D341Med (cell line): Measurements from ENCODE around the gene IRX2.

Source experiments
- DNase-seq: peaks from one replicate; pipeline ENCODE4 v3.0.0; 2012; ENCODE audit warnings: low spot score

IRX2 gene

GRCh38 chr5:2718115-2718514 lies 33.4 kb downstream of the IRX2 start:
- DNase-seq = no peak

- DNase-seq = no peak
These were observed 35.6 kb downstream of the IRX2 start for GRCh38 chr5:2715856-2716255.

DNA sequence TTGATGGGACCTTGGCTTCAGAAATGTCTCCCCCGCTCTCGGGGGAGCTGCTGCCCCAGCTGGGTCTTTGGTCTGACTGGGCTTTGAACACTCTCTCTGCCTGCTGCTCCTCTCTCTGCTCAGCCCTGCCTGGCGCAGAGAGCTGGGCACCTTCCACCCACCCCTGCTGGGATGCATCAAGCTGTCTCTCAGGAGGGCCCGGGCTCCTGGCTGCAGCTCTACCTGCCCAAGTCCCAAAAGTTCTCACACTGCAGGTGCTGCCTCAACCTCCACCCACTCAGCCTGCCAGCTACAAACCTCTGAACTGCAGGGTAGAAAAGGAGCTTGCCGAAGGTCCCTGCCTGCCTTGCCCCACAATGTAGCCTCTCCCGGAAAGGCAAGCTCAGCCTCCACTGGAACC lies 36.7 kb downstream of the IRX2 start:
- DNase-seq = no peak

- DNase-seq = no peak
These were observed 37.5 kb downstream of the IRX2 start for GRCh38 chr5:2714026-2714425.

- DNase-seq = no peak
These were observed 39.7 kb downstream of the IRX2 start for GRCh38 chr5:2711446-2712425.

DNA sequence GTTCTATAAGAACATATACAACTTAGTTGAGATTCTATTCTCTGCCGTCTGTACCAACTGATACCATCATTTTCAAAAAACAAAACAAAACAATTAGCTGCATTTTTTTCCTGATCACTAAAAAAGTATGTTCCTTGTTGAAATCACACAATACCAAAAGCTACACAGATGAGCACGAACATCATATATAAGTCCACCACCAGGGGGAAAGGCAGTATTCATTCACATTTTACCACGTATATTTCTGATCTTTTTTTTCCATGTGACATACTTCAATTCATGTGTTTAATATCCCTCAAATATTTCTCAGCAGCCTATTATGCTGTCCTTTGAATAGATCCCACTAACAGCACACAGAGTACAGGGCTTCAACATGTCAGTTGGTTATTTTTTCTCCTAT lies 40.6 kb downstream of the IRX2 start:
- no peak for DNase-seq

- no peak for DNase-seq
These were observed 41.3 kb downstream of the IRX2 start for GRCh38 chr5:2709976-2710689.

- DNase-seq = no peak
These were observed 42.7 kb downstream of the IRX2 start for GRCh38 chr5:2708751-2709150.

DNA sequence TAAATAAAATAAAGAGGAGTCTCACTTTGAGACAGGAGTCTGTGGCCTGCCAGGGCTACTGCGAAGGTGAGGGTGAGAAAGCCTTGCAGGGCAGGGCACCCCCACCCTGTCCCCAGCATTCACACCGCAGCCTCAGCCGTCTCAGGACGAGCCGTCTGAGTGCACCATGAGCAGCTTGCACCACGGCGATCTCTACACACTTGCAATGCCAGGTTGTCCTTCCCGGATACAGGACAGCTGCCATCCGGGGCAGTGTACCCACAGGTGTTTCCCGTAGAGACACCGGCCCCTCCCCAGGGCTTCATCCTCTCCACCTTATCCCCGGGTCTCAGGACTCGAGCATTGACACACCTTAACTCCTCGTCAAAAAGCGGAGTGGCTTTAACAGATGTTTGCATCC lies 43.3 kb downstream of the IRX2 start:
- no peak for DNase-seq

DNA sequence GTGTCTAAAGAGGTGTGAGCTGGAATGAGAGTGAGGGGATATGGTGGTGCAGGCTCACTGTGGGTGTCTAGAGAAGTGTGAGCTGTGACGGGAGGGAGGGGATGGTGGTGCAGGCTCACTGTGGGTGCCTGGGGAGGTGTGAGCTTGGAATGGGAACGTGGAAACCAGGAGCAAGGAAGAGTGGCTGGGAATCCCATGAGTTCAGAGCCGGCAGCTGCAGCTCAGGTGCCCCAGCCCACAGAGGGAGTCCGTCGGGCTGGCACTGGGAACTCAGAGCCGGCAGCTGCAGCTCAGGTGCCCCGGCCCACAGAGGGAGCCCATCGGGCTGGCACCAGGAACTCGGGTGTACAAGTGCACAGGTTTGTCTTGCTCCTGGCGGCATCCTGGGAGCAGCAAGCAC lies 45.6 kb downstream of the IRX2 start:
- DNase-seq = no peak

DNA sequence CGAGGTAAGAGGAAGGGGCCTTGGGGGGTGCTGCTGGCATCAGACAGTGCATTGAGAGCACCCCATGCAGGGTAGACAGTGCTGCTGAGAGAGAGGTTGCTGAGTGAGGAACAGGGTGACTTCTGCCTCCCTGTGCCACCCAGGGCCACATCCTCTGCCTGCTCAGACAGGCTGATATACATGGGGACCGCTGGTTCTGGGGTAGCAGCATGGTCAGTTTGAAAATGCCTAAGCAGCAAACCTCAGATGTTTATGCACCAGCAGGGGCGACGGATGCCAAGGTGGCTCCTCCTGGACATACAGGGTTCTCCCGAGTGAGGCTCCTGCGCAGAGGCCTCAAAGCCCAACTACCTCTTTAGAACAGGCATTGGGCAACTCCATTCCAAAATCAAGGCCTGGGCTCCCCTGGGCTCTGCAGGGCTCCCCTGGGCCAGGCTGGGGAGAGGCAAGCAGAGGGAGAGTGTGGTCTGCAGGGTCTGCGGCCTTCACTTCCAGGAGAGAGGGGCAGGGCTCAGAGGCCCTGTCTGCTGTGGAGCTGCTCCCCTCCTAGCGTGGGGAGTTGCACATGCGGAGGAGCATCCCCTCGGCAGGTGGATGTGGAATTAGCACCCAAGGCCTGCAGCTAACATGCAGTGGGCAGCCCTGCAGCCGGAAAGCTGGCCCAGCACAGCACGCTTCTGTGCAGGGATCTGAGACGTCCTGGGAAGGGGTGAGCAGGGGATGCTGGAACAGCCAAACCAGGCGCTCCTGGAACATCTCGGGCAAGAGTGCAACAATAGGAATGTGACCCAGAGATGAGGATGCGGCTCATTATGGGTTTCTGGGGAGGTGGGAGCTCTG lies 46.5 kb downstream of the IRX2 start:
- DNase-seq = no peak

GRCh38 chr5:2704111-2704510 lies 47.4 kb downstream of the IRX2 start:
- no peak for DNase-seq

GRCh38 chr5:2703615-2704014 lies 47.9 kb downstream of the IRX2 start:
- no peak for DNase-seq

- no peak for DNase-seq
These were observed 48.4 kb downstream of the IRX2 start for GRCh38 chr5:2703041-2703440.

DNA sequence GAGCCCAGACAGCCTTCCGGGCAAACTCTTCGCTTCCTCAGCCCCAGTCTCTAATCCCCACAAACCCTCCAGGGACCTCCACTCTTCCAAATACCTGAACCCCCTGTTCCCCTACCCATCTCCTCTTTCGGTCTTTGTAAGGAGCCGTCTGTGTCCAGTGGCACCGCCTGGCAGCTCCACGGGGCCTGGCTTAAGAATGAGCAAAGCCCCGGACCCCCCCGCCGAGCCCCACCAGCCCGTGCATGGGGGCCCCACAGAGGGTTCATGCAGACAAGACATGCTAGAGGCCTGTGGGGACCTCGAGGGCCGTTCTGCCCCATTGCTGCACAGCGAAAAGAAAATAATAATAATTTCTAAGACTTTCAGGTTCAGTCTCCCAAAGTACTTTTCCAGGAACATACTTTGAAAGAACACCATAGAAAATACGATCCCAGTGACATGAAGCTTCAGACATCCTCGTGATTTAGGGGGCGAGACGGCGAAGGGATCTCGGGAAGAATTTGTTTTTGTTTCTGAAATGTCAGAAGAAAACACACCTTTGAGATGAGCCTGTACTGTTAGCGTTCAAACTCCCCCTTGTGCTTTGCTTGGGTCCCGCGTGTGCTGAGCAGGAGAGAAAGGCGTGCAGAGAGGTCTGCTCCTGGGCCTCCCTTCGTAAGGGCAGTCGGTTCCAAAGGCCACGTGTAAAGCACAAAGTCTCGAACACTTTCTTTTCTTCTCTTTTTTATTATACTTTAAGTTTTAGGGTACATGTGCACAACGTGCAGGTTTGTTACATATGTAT lies 49.2 kb downstream of the IRX2 start:
- DNase-seq = no peak

DNA sequence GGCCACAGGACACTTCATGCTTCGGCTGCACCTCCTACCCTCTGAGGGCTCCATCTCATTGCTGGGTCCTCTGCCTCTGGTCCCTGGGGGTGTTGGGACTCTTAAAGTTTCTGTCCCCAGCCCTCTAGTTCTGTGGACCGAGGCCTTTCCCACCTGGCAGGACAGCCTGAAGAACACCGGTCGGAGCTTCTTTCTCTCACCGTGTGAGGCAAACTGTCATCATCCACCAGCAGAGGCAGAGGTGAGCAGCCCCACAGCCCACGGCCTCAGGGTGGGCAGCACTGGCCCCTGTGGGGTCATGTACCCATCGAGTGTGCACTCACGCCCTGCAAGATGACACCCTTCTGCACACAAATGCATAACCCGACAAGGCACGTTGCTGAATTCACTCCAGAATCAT lies 49.9 kb downstream of the IRX2 start:
- DNase-seq = no peak

- no peak for DNase-seq
These were observed 50.6 kb downstream of the IRX2 start for GRCh38 chr5:2700876-2701275.

DNA sequence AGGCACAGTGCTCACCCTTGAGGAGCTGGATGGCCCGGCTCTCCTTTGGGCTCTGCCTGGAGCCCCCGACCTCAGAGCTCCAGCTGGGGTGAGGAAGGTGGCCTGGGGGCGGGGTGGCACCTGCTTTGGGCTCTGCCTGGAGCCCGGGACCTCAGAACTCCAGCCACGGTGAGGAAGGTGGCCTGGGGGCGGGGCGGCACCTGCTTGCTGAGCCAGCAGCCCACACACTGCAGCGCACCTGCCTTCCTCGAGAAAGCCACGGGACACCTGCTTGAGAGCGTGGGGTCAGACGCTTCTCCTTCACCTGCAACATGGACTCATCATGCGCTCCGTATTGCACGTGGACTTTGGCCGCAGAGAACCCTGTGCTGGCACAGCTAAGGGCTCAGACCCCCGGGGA lies 51.8 kb downstream of the IRX2 start:
- no peak for DNase-seq

- no peak for DNase-seq
These were observed 52.2 kb downstream of the IRX2 start for GRCh38 chr5:2699231-2699630.

- DNase-seq = no peak
These were observed 52.9 kb downstream of the IRX2 start for GRCh38 chr5:2698581-2698980.

DNA sequence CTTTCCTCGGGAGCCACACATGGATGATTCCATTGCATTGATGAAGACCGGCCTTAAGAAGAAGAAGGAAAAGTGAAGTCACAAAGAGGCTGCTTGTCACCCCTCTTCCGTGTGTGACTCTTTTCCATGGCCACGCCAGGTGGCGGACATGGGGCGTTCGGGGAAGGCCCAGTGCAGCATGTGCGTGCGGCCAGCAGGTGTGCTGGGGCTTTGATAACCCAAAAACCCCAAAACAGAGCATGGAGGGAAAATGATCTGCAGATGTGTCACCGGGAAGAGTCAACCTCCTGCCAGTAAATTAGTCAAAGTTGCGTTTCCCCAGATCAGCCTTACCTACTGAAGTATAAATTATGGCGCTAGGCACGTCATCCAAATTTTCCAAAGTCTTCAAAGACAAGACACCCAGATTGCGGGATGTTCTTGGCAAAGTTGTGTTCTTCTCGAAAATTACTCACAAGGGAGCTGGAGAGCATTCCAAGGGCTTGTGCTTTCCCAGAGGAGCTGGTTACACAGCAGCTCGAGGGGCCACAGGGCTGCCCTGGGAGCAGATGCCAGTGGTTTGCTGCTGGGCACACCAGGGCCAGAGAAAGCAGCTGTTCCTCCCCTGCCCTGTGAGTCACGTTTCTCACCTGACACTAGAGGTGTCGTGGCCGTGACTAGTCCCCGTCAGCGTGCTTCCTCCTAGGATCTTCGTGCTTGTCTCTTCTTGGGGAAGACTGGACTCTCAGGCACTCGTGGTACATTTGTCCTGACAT lies 53.9 kb downstream of the IRX2 start:
- DNase-seq = no peak
